ENCODE results near the gene EFNA4.

DNA sequence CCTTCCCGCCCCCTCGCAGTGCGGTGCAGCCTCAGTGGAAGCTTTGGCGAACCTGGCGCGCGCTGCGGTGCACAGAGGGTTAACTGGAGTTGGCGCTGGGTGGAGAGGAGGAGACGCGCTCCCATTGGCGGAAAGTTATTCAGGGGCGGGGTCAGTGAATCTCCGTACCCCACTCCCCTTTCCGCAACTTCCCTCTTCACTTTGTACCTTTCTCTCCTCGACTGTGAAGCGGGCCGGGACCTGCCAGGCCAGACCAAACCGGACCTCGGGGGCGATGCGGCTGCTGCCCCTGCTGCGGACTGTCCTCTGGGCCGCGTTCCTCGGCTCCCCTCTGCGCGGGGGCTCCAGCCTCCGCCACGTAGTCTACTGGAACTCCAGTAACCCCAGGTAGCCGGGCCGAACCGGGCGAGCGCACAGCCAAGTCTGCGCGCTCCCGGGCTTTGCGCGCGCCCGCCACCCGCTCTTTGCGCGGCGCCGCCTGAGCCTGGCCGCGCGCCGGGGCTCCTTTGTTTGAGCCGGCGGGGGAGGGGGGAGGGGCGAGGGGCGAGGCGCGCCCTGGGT lies at the start of gene EFNA4:
- TF ChIP-seq CTCF (optimal IDR thresholded peaks at IDR 0.05 in 1 of 3, IDR thresholded peaks at IDR 0.05 in 1 of 3, conservative IDR thresholded peaks at IDR 0.05 in 1 of 3; ENCODE audit: extremely low read depth in 1 of 3, insufficient read depth in 2 of 3, low read length in 3 of 3) (no peak), EZH2 (IDR thresholded peaks at IDR 0.05; ENCODE audit: low read length) (no peak)

Measured in keratinocyte (primary cell).